Sciatic nerve (tissue), 2 donors: ENCODE data around the gene CFAP20. TPM values are rescaled to one million over a fixed set of nuclear protein-coding genes. Genes with fewer than 3 reads are reported as not detected.

Source experiments
- ATAC-seq: fragments of 200-7000 bp; cut with Tn5 transposase; one replicate; pipeline ENCODE4 v1.9.1; 2020; ENCODE audit warnings: mild to moderate bottlenecking, moderate library complexity
- DNase-seq: peaks from one replicate; pipeline ENCODE4 v3.0.0-alpha.2; 2020; ENCODE audit warnings: low spot score
- intact Hi-C: fragments of 100-400 bp; cut with DNase I; formaldehyde crosslinking; loops from one replicate; pipeline ENCODE4 v1.14.2; 2022
- total RNA-seq: library from RNA; stranded (reverse); fragmentation: NEBNext Ultra II Directional; extraction: Animal tissue kit (Norgen Biotek cat#: 25700); gene quantifications from one replicate; pipeline ENCODE4 v1.2.1, GENCODE V29; 2021
- donor health status: DM: no; HTN: no; CAD: no.
- donor health status: DM: no; HTN: no; CAD: no.

CFAP20 gene
- 27.2 TPM for total RNA-seq

- peak; percentile 99 for DNase-seq
- intact Hi-C loops, result loop anchor here (5.0 kb wide), 1 partner anchor 107 kb away; no protein-coding TSS in a partner anchor
- peak; percentile 98 for ATAC-seq
Measured at GRCh38 chr16:58129097-58129936, at the start of gene CFAP20. TSS of gene CFAP20 (minus strand) at chr16:58129381. CDS start at chr16:58129115, 266 bp downstream.

DNA sequence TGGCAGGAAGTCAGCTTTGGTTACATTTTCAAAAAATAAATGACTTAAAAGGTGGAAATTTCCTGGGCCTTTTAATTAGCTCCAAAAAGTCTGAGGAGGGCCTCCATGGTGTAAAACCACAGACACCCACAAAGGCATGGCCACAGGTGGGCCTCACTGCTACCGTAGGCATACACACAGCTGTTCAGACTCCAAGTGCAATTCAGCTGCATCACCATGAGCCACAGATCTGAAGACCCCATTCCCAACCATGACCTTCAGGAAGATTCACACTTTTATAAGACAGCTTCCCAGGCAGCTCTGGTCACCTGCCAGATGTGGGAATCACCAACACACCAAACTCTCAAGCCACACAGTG lies 48.2 kb upstream of the CFAP20 start:
- DNase-seq (no peak), ATAC-seq (no peak)
- intact Hi-C loops, result no loop called here

- DNase-seq (no peak), ATAC-seq (no peak)
- intact Hi-C loops, result no loop called here
Measured at GRCh38 chr16:58176608-58177352, 47.6 kb upstream of the CFAP20 start.

DNA sequence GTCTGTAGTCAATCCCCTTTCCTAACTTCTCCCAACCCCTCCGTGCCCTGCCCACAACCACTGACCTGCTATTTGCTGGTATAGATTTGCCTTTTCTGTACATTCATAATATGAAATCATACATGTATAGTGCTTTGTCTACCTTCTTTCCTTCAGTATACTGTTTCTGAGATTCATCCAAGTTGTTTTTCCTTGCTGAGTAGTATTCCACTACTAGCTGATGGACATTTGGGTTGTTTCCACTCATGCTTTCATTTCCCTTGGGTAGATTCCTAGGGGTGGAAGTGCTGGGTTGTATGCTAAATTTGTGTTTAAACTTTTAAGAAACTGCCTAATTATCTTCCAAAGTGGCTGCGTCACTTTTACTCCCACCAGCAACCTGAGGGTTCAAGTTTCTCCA lies 41.0 kb upstream of the CFAP20 start:
- ATAC-seq, result no peak
- DNase-seq, result no peak
- intact Hi-C loops, result no loop called here

DNA sequence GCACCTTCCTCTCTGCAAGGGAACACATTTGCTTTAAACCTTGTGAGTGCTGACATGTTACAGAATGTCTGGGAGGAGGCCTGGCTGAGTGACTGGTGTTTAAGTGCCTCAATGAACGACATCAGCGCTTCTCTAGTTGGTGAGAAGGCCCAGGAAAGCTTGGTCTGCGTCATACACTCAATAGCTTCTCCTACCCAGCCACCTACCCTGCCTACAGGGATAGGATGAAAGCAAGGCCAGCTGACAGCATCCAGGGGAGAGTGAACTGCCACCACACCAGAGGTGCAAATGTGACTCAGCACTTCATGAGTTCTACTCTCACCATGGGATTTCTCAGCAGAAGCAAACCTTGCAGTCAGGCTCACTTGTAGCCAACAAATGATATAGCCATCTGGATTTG lies 31.7 kb upstream of the CFAP20 start:
- ATAC-seq, result no peak

GRCh38 chr16:58158725-58159124 lies 29.5 kb upstream of the CFAP20 start:
- ATAC-seq (no peak), DNase-seq (no peak)
- intact Hi-C loops, result no loop called here

More for the DNA sequence above, 31.7 kb upstream of the CFAP20 start:
- intact Hi-C loops, result no loop called here
- DNase-seq, result no peak

- no peak for ATAC-seq
- intact Hi-C loops, result no loop called here
- no peak for DNase-seq
Measured at GRCh38 chr16:58157951-58158540, 28.9 kb upstream of the CFAP20 start.

DNA sequence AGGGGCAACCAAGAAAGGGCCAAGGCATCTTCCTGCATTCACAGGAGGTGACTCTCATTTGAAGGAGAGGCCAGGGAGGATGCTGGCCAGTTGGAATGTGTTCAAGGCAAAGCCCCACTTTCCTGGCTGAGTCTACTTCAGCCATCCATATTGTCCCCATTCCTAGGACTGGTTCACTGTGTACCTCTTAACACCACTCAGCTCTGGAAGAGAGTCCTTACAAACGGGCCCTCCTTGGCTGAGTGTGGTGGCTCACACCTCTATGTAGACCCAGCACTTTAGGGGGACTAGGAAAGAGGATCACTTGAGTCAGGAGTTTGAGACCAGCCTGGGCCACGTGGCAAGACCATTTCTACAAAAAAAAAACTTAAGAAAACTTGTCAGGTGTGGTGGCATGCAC lies 28.1 kb upstream of the CFAP20 start:
- ATAC-seq (no peak), DNase-seq (no peak)
- intact Hi-C loops, result no loop called here

- no peak for DNase-seq
- no peak for ATAC-seq
- intact Hi-C loops, result no loop called here
Measured at GRCh38 chr16:58155839-58156238, 26.7 kb upstream of the CFAP20 start.

- DNase-seq (no peak), ATAC-seq (no peak)
- intact Hi-C loops, result no loop called here
Measured at GRCh38 chr16:58154345-58154744, 25.2 kb upstream of the CFAP20 start.

- intact Hi-C loops, result no loop called here
- ATAC-seq (no peak), DNase-seq (no peak)
Measured at GRCh38 chr16:58152246-58152868, 23.2 kb upstream of the CFAP20 start.

DNA sequence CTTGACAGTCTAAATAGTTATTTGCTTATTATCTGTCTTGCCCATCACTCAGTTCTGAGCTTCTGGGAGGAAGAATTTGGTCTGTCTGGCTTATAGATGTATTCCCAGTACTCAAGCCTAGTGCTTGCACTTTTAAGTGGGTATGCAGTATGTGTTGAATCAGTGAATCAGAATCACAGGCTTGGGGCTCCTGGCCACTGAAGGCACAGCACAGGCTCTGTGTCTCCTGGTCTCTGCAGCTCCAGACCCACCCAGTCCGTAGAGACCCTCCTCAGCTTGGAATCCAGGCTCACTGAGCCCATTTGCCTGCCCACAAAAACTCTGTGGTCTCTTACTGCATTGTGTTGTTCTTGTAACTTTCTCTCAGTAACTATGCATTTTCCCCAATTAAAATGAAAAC lies 19.3 kb upstream of the CFAP20 start:
- DNase-seq (no peak), ATAC-seq (no peak)
- intact Hi-C loops, result no loop called here

DNA sequence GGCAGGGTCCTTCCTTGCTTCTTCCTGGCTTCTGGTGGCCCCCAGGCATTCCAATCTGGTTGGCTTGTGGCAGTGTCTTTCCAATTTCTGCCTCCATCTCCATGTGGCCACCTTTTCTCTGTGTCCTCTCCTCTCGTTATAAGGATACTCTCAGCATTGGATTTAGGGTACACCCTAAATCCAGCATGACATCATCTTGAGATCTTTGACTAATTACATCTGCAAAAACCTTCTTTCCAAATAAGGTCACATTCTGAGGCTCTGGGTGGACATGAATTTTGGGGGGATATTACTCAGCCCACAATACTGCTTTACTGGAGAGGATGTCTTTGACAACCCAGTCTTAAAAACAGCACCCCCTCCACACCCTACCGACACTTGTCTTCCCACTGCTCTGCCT lies 18.9 kb upstream of the CFAP20 start:
- DNase-seq (no peak), ATAC-seq (no peak)
- intact Hi-C loops, result no loop called here

GRCh38 chr16:58138852-58139251 lies 9.7 kb upstream of the CFAP20 start:
- ATAC-seq (no peak), DNase-seq (no peak)
- intact Hi-C loops, result no loop called here

GRCh38 chr16:58137581-58137980 lies 8.4 kb upstream of the CFAP20 start:
- ATAC-seq (no peak), DNase-seq (no peak)
- intact Hi-C loops, result no loop called here

GRCh38 chr16:58128711-58129096 lies 477 bp downstream of the CFAP20 start:
- intact Hi-C loops, result loop anchor here (5.0 kb wide), 1 partner anchor 106 kb away; no protein-coding TSS in a partner anchor
- DNase-seq, result peak; percentile 64
- ATAC-seq, result peak; percentile 2

GRCh38 chr16:58128181-58128631 lies 975 bp downstream of the CFAP20 start:
- ATAC-seq (no peak), DNase-seq (no peak)
- intact Hi-C loops, result loop anchor here (5.0 kb wide), 1 partner anchor 106 kb away; no protein-coding TSS in a partner anchor

DNA sequence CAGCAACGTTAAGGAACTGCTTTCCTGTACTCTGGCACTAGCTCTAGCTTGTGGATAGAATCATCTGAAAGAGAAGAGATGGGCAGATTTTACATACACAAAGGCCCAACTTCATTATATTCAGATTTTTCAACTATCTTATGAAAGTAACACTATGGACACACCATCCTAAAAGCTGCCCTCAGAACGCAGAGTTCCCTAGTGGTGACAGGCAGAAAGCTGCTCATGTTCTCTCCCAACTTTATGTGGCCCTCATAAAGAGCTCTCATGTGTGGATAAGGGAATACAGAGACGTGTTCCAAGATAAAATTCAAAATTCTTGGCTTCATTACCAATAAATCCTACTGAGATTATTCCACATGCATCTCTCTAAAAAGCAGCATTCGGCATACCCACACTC lies 1.5 kb downstream of the CFAP20 start:
- no peak for DNase-seq
- intact Hi-C loops, result loop anchor here (5.0 kb wide), 1 partner anchor 105 kb away; no protein-coding TSS in a partner anchor
- ATAC-seq, result no peak

GRCh38 chr16:58127033-58127556 lies 2.1 kb downstream of the CFAP20 start:
- ATAC-seq (peak; percentile 13), DNase-seq (no peak)
- intact Hi-C loops, result loop anchor here (5.0 kb wide), 1 partner anchor 105 kb away; no protein-coding TSS in a partner anchor
